ENCODE results near the gene TAF15.

The TAF15 gene

GRCh38 chr17:35793257-35793656, 16.0 kb upstream of the TAF15 start:
- TF ChIP-seq CTCF (conservative IDR thresholded peaks at IDR 0.05; ENCODE audit: low read depth): no peak
- POLR2A ChIA-PET (ENCODE audit: low non-redundant PET): no interaction called here
- peak overlapping the region; percentile 94 for H3K27ac ChIP-seq
- no peak for DNase-seq (ENCODE audit: low spot score)
- CTCF ChIA-PET: interaction anchor here (1.6 to 2.8 kb wide), 2 partner anchors 12 to 29 kb away, joined by 6 to 22 read pairs; no protein-coding TSS in a partner anchor

- CTCF ChIA-PET: interaction anchor here (0.7 to 2.8 kb wide), 5 partner anchors 16 to 240 kb away, joined by 3 to 22 read pairs (median 4); no protein-coding TSS in a partner anchor
- POLR2A ChIA-PET (ENCODE audit: low non-redundant PET): interaction anchor here (0.6 kb wide), 1 partner anchor 10 kb away, joined by 3 read pairs; no protein-coding TSS in a partner anchor
- no peak for TF ChIP-seq CTCF (conservative IDR thresholded peaks at IDR 0.05; ENCODE audit: low read depth)
- peak; percentile 76 for DNase-seq (ENCODE audit: low spot score)
- peak within 1 kb of the TSS; percentile 94 for H3K27ac ChIP-seq
These were observed 14.0 kb upstream of the TAF15 start, which contains the start of gene MMP28 for GRCh38 chr17:35795007-35795870. Gene MMP28, minus strand, starts transcription at chr17:35795641. Its CDS starts 264 bp downstream, at chr17:35795377.

GRCh38 chr17:35795871-35796265, 13.4 kb upstream of the TAF15 start:
- H3K27ac ChIP-seq: peak overlapping the region; percentile 94
- no peak for DNase-seq (ENCODE audit: low spot score)
- POLR2A ChIA-PET (ENCODE audit: low non-redundant PET): no interaction called here
- CTCF ChIA-PET: interaction anchor here (0.7 to 2.8 kb wide), 5 partner anchors 9 to 32 kb away, joined by 3 to 22 read pairs (median 5); partner anchors contain the start of gene TAF15
- no peak for TF ChIP-seq CTCF (conservative IDR thresholded peaks at IDR 0.05; ENCODE audit: low read depth)

GRCh38 chr17:35796942-35797341, 12.3 kb upstream of the TAF15 start:
- no peak for TF ChIP-seq CTCF (conservative IDR thresholded peaks at IDR 0.05; ENCODE audit: low read depth)
- ChIA-PET CTCF (interaction anchor here (1.4 to 1.6 kb wide), 3 partner anchors 12 to 33 kb away, joined by 5 to 11 read pairs (median 6); partner anchors contain the start of gene TAF15), POLR2A (ENCODE audit: low non-redundant PET) (interaction anchor here (1.4 kb wide), 1 partner anchor 23 kb away, joined by 4 read pairs; no protein-coding TSS in a partner anchor)
- H3K27ac ChIP-seq: no peak overlapping the region
- DNase-seq (ENCODE audit: low spot score): no peak

GRCh38 chr17:35797370-35797769, 11.9 kb upstream of the TAF15 start:
- ChIA-PET CTCF (interaction anchor here (1.4 to 1.6 kb wide), 3 partner anchors 11 to 34 kb away, joined by 5 to 11 read pairs (median 6); partner anchors contain the start of gene TAF15), POLR2A (ENCODE audit: low non-redundant PET) (interaction anchor here (1.4 kb wide), 1 partner anchor 24 kb away, joined by 4 read pairs; no protein-coding TSS in a partner anchor)
- H3K27ac ChIP-seq: peak overlapping the region; percentile 37; the same call in 1 of the 2 replicates
- no peak for TF ChIP-seq CTCF (conservative IDR thresholded peaks at IDR 0.05; ENCODE audit: low read depth)
- no peak for DNase-seq (ENCODE audit: low spot score)

GRCh38 chr17:35797918-35798317, 11.4 kb upstream of the TAF15 start:
- ChIA-PET POLR2A (ENCODE audit: low non-redundant PET) (interaction anchor here (1.4 kb wide), 1 partner anchor 24 kb away, joined by 4 read pairs; no protein-coding TSS in a partner anchor), CTCF (interaction anchor here (1.0 to 1.4 kb wide), 2 partner anchors 31 to 34 kb away, joined by 5 to 6 read pairs; no protein-coding TSS in a partner anchor)
- peak overlapping the region; percentile 37; the same call in 1 of the 2 replicates for H3K27ac ChIP-seq
- no peak for DNase-seq (ENCODE audit: low spot score)
- no peak for TF ChIP-seq CTCF (conservative IDR thresholded peaks at IDR 0.05; ENCODE audit: low read depth)
